Measurements from ENCODE around the gene OR13A1.

- TF ChIP-seq CTCF (IDR thresholded peaks at IDR 0.05) (no peak), POLR2A (IDR thresholded peaks at IDR 0.05) (no peak)
These were observed 60.5 kb downstream of the OR13A1 start for GRCh38 chr10:45254892-45255291.

All from esophagus squamous epithelium (tissue), 4 donors.